GM23338 (cell line): Measurements from ENCODE around the gene BCR.

Experiments used
- CREB1 ChIP-seq: fragments of 250-450 bp; sonication (Bioruptor Pico); IDR thresholded peaks from 2 replicates; pipeline ENCODE4 v1.5.0; 2020; ENCODE audit warnings: low read depth, mild to moderate bottlenecking, moderate library complexity
- EZH2 ChIP-seq: fragments of 200-600 bp; sonication (generic); IDR thresholded peaks from one replicate; pipeline ENCODE4 v1.8.0; 2017; ENCODE audit warnings: antibody characterized with exemption, mild to moderate bottlenecking, low read depth; ENCODE audit not compliant: unreplicated experiment
- TF ChIP-seq, protein P1 (sequence below), 2 experiments: fragments of 200-600 bp in 1 of 2; sonication (generic) in 1 of 2; conservative IDR thresholded peaks; 2 replicates each; pipeline versions ENCODE4 v1.5.1 to v1.6.1; 2016 to 2017; ENCODE audit warnings: antibody characterized with exemption in 2 of 2, low read depth in 2 of 2, mild to moderate bottlenecking in 2 of 2, moderate library complexity in 1 of 2

DNA sequence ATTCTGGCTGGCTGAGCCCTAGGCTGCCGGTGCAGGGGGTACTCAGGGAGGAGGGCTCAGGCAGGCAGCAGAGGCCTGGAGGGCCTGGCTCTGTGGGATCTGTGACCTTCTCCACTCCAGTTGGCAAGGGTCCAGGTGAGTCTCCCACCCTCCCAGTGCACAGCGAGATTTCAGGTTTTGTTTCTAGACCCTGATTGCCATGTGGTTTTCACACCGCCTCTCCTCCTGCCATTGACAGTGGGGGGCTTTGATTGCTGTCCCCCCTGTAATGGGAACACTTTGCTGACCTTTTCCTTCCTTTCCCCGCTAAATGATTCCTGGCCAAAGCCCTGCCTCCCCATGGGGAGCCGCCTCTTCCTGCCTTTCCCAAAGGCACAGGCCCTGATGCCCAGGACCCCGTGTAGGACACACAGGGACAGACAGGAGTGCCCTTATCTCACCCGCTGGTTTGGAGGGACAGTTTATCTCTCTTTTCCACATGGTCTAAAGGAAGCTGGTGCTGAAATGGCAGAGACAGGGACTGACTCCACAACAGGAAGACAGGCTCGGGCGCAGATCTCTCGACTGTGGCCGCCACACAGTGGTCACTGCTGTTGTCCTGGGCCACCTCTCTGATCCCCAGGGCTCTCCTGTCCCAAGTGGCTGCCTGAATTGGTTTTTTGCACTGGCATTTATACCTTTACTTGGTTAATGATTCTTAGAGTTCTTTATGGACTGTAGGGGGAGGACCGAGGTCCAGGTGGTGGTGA is 43.4 kb downstream of the BCR start:
- TF ChIP-seq, protein P1, sequence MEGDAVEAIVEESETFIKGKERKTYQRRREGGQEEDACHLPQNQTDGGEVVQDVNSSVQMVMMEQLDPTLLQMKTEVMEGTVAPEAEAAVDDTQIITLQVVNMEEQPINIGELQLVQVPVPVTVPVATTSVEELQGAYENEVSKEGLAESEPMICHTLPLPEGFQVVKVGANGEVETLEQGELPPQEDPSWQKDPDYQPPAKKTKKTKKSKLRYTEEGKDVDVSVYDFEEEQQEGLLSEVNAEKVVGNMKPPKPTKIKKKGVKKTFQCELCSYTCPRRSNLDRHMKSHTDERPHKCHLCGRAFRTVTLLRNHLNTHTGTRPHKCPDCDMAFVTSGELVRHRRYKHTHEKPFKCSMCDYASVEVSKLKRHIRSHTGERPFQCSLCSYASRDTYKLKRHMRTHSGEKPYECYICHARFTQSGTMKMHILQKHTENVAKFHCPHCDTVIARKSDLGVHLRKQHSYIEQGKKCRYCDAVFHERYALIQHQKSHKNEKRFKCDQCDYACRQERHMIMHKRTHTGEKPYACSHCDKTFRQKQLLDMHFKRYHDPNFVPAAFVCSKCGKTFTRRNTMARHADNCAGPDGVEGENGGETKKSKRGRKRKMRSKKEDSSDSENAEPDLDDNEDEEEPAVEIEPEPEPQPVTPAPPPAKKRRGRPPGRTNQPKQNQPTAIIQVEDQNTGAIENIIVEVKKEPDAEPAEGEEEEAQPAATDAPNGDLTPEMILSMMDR (conservative IDR thresholded peaks at IDR 0.05; ENCODE audit: low read depth in 2 of 2) = no peak
- TF ChIP-seq EZH2 (no peak), CREB1 (CRISPR knock-in tag) (no peak)
